ENCODE results near the gene RNFT1.
"Not testable (repeated sequence)": the region's sequence is repeated elsewhere in the genome, so short reads cannot be mapped to it uniquely, and the experiment has no call there.

Gene RNFT1

DNA sequence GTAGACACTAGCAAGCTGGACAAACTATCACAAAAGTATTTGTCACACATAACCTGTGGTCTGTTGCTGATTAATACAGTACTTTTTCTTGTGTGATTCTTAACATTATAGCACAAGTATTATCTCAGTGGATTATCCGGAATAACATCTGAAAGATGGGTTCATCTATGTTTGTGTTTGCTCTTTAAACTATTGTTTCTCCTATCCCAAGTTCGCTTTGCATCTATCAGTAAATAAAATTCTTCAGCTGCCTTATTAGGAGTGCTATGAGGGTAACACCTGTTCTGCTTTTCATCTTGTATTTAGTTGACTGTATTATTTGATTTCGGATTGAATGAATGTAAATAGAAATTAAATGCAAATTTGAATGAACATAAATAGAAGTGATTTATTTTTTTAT lies 14.5 kb downstream of the RNFT1 start:
- Mint-ChIP-seq H3K36me3 (peaks cover 80% of the 10 kb centered on the region), H3K4me3 (no peak overlapping the region), H3K4me1 (peaks cover 10% of the 10 kb centered on the region), H3K27ac (no peak overlapping the region), H3K9me3 (no peaks in the 10 kb centered on the region)
- no peak for ATAC-seq
- DNase-seq (ENCODE audit: low spot score in 2 of 2), result no peak

DNA sequence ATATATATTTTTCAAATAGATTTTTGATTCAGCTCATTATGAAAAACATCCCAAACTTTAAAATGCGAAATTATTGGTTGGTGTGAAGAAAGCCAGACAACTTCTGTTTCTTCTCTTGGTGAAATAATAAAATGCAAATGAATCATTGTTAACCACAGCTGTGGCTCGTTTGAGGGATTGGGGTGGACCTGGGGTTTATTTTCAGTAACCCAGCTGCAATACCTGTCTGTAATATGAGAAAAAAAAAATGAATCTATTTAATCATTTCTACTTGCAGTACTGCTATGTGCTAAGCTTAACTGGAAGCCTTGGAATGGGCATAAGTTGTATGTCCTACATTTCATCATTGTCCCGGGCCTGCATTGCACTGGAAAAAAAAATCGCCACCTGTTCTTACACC lies 17.2 kb downstream of the RNFT1 start:
- peaks cover 10% of the 10 kb centered on the region for H3K4me1 Mint-ChIP-seq
- not testable (repeated sequence) for DNase-seq (ENCODE audit: low spot score in 2 of 2); H3K4me3 Mint-ChIP-seq; H3K9me3 Mint-ChIP-seq
- H3K27ac Mint-ChIP-seq, result peak overlapping the region; percentile 71
- peak; percentile 64 for ATAC-seq
- H3K36me3 Mint-ChIP-seq, result peaks cover 83% of the 10 kb centered on the region

GRCh38 chr17:59946433-59946832 lies 18.1 kb downstream of the RNFT1 start:
- H3K4me1 Mint-ChIP-seq, result peaks cover 10% of the 10 kb centered on the region
- not testable (repeated sequence) for H3K27ac Mint-ChIP-seq; ATAC-seq; H3K4me3 Mint-ChIP-seq; DNase-seq (ENCODE audit: low spot score in 2 of 2); H3K9me3 Mint-ChIP-seq
- peaks cover 86% of the 10 kb centered on the region for H3K36me3 Mint-ChIP-seq

DNA sequence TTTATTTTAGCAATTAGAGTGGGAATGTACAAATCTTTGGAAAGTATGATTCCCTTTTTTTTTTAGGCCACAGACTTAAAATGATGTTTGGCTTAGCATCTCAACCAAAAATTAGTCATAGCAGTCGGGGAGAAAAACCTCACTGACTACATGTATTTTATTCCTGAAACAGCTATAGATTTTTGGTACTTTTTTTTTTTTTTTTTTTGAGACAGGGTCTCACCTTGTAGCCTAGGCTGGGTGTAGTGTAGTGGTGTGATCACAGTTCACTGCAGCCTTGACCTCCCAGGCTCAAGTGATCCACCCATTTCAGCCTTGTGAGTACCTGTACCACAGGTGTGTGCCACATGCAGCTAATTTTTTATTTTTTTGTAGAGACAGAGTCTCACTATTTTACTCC lies 23.4 kb downstream of the RNFT1 start:
- Mint-ChIP-seq H3K4me1 (peaks cover 9% of the 10 kb centered on the region), H3K27ac (peak overlapping the region; percentile 76)

DNA sequence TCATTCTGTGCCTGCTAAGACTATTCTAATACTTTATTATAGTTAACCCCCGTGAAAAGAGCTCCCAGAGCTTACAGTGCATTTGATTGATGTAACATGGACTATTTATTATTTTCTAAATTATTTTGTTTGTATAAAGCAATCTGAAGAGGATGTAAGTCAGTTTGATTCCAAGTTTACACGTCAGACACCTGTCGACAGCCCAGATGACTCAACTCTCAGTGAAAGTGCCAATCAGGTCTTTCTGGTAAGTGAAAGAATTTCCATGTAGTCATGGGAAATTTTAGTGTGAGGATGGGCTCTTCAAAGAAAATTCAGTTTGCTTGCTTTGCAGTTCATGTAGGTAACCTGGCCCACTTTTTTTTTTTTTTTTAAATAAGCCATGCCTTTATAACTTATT lies 23.8 kb downstream of the RNFT1 start:
- not testable (repeated sequence) for H3K9me3 Mint-ChIP-seq; H3K4me3 Mint-ChIP-seq; DNase-seq (ENCODE audit: low spot score in 2 of 2); ATAC-seq; H3K4me1 Mint-ChIP-seq
- Mint-ChIP-seq H3K27ac (peak overlapping the region; percentile 76), H3K36me3 (peaks cover 100% of the 10 kb centered on the region)

More for the DNA sequence above, 23.4 kb downstream of the RNFT1 start:
- no peak for ATAC-seq
- H3K9me3 Mint-ChIP-seq, result no peaks in the 10 kb centered on the region
- H3K4me3 Mint-ChIP-seq, result no peak overlapping the region
- no peak for DNase-seq (ENCODE audit: low spot score in 2 of 2)
- peaks cover 100% of the 10 kb centered on the region for H3K36me3 Mint-ChIP-seq

DNA sequence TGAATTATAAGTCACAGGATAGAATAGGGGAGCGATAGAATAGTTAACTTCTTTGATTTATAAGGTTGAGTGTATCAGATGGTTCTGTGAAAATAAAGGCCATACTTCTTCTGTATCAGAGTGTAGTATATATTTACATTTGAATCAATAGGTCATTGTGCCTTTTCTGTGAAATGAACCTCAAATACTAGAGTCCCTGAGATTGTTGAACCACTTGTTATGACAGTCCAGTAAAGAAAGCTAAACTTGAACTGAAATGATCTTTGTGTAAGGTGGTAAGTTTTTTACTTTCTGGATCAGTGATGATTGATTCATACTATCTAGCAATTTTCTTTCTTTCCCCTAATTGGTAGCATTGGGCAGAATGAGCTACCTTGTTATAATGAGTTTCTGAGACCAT lies 31.2 kb downstream of the RNFT1 start:
- not testable (repeated sequence) for DNase-seq (ENCODE audit: low spot score in 2 of 2); H3K9me3 Mint-ChIP-seq; ATAC-seq; H3K4me1 Mint-ChIP-seq; H3K4me3 Mint-ChIP-seq
- H3K36me3 Mint-ChIP-seq, result peaks cover 100% of the 10 kb centered on the region
- H3K27ac Mint-ChIP-seq, result peak overlapping the region; percentile 30

- ATAC-seq; H3K4me3 Mint-ChIP-seq; H3K4me1 Mint-ChIP-seq; DNase-seq (ENCODE audit: low spot score in 2 of 2); H3K9me3 Mint-ChIP-seq: not testable (repeated sequence)
- H3K27ac Mint-ChIP-seq, result peak overlapping the region; percentile 41
- H3K36me3 Mint-ChIP-seq, result peaks cover 100% of the 10 kb centered on the region
Observed at GRCh38 chr17:59930768-59931167, 33.8 kb downstream of the RNFT1 start.

GRCh38 chr17:59930121-59930520 lies 34.4 kb downstream of the RNFT1 start:
- not testable (repeated sequence) for H3K4me3 Mint-ChIP-seq; H3K4me1 Mint-ChIP-seq; ATAC-seq; H3K27ac Mint-ChIP-seq; DNase-seq (ENCODE audit: low spot score in 2 of 2); H3K9me3 Mint-ChIP-seq
- peaks cover 100% of the 10 kb centered on the region for H3K36me3 Mint-ChIP-seq

GRCh38 chr17:59920637-59921036 lies 43.9 kb downstream of the RNFT1 start:
- not testable (repeated sequence) for H3K4me1 Mint-ChIP-seq; DNase-seq (ENCODE audit: low spot score in 2 of 2); H3K9me3 Mint-ChIP-seq; H3K4me3 Mint-ChIP-seq; ATAC-seq
- H3K27ac Mint-ChIP-seq, result peak overlapping the region; percentile 40
- peaks cover 100% of the 10 kb centered on the region for H3K36me3 Mint-ChIP-seq

DNA sequence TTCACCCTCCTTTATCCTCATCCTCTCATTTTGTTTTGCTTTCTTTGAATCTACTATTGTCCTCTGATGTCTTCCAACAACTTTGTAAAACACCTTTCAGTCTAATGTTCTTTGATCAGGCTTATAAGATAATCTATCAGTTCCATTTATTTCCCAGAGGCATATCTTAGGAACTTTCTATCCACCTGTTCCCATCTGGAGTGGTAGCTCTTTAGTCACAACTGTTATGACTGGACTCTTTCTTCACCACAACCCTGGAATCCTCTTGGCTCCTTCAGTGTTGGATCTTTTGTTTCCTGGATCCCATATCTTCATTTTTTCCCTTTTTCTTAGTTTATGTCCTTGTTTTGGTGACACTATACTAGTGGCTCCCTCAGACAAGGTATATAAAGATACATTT lies 48.1 kb downstream of the RNFT1 start:
- ATAC-seq (no peak), DNase-seq (ENCODE audit: low spot score in 2 of 2) (no peak)
- Mint-ChIP-seq H3K36me3 (peaks cover 100% of the 10 kb centered on the region), H3K27ac (no peak overlapping the region), H3K4me1 (peaks cover 5% of the 10 kb centered on the region), H3K4me3 (no peak overlapping the region), H3K9me3 (no peaks in the 10 kb centered on the region)

DNA sequence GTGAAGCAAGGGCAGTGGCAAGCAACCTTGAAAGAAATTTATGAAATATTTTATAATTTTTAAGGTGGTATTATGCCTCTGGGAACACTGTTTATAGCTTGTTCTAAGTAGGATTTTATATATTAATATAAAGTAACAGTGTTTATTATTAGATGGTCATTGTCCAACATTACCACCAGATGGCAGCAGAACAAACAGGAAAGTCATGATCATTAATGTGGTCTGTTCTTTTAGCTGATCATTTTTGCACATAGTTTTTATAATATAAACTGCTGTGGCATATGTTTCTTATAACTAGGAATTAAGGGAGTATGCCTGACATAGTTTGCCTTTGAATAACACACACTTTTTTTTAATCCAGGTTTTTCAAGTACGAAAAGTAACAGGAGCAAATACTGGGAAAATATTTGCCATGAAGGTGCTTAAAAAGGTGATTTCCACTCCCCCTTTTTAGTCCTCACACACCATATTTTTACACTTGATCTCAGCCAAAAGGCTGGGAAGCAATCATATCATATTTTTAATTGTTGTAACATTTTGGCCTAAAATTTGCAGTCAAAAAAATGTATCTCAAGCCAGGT lies 50.2 kb downstream of the RNFT1 start:
- peaks cover 5% of the 10 kb centered on the region for H3K4me1 Mint-ChIP-seq
- DNase-seq (ENCODE audit: low spot score in 2 of 2) (no peak), ATAC-seq (no peak)
- no peak overlapping the region for H3K27ac Mint-ChIP-seq
- no peaks in the 10 kb centered on the region for H3K9me3 Mint-ChIP-seq
- H3K36me3 Mint-ChIP-seq, result peaks cover 98% of the 10 kb centered on the region
- no peak overlapping the region for H3K4me3 Mint-ChIP-seq

GRCh38 chr17:59907467-59907866 lies 57.1 kb downstream of the RNFT1 start:
- Mint-ChIP-seq H3K4me1 (peaks cover 14% of the 10 kb centered on the region), H3K36me3 (peaks cover 78% of the 10 kb centered on the region), H3K27ac (no peak overlapping the region), H3K9me3 (no peaks in the 10 kb centered on the region), H3K4me3 (no peak overlapping the region)
- ATAC-seq (no peak), DNase-seq (ENCODE audit: low spot score in 2 of 2) (no peak)

DNA sequence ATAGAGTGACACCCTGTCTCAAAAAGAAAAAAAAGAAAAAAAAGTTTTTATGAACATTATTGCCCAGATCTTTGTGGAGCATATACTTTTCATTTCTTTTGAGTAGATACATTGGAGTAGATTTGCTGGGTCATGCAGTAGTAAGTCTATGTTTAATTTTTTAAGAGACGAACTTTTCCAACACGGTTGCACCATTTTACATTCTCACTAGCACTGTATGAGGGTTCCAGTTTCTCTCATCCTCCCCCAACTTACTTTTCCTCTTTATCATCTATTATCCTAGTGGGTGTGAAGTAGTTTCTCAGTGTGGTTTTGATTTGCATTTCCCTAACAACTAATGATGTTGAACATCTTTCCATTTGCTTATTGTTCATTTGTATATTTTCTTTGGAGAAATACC lies 61.1 kb downstream of the RNFT1 start:
- H3K4me3 Mint-ChIP-seq, result no peak overlapping the region
- peaks cover 80% of the 10 kb centered on the region for H3K36me3 Mint-ChIP-seq
- DNase-seq (ENCODE audit: low spot score in 2 of 2), result no peak
- H3K4me1 Mint-ChIP-seq, result peaks cover 27% of the 10 kb centered on the region
- H3K27ac Mint-ChIP-seq, result no peak overlapping the region
- no peaks in the 10 kb centered on the region for H3K9me3 Mint-ChIP-seq
- ATAC-seq, result no peak

All from stimulated activated effector memory CD8-positive, alpha-beta T cell treated with anti-CD3 and anti-CD28 coated beads, Interleukin-12 subunit alpha, Interleukin-12 subunit beta, amount 100 ng/mL, for 72 hours (primary cell).